ENCODE data around the gene NANOGP8. TPM values are rescaled to one million over a fixed set of nuclear protein-coding genes. Genes with fewer than 3 reads are reported as not detected.

Gene NANOGP8
- polyA plus RNA-seq, 1 donor from 2014 or later, result not detected

DNA sequence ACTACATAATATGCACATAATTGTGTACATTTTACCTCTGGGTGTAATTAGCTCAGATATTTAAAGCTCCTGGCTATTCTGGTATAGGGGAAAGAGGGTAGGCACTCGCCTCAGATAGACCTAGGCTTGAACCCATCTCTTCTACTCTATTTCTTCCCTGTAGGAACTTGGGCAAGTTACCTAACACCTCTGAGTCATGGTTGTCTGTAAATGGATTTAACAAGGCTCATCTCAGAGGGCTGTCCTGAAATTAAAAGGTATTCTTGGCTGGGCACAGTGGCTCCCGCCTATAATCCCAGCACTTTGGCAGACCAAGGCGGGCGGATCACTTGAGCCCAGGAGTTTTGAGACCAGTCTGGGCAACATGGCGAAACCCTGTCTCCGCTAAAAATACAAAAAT lies 30.7 kb downstream of the NANOGP8 start:
- Mint-ChIP-seq H3K9me3 (no peaks in the 10 kb centered on the region), H3K36me3 (no peaks in the 10 kb centered on the region), H3K27ac (no peak overlapping the region), H3K4me1 (peaks cover 0 to 4% (median 1%) of the 10 kb centered on the region in 3 donors), H3K27me3 (peaks cover 4% of the 10 kb centered on the region), H3K4me3 (no peak overlapping the region)

DNA sequence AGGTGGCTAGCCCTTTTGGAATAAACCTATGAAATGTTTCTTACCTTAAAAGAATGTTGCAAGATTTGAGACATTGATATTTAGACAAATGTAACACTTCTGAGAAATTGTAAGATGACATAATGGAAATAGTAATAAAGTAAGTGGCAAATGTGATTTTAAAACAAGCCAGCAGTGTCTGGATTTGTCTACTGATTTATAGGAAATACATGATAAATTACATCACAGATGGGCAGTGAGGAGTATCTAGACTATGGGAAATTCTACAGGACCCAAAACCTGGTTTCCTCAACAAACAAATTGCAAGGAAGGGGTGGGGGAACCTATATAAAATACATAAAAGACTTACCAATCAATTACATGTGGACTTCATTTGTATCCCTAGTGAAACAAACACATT lies 37.1 kb downstream of the NANOGP8 start:
- H3K27ac Mint-ChIP-seq, result no peak overlapping the region
- H3K4me3 Mint-ChIP-seq, result no peak overlapping the region
- no peaks in the 10 kb centered on the region for H3K36me3 Mint-ChIP-seq
- peaks cover 1 to 5% (median 4%) of the 10 kb centered on the region in 3 donors for H3K4me1 Mint-ChIP-seq
- H3K27me3 Mint-ChIP-seq, result no peaks in the 10 kb centered on the region
- peaks cover 0 to 6% (median 0%) of the 10 kb centered on the region in 3 donors for H3K9me3 Mint-ChIP-seq

GRCh38 chr15:35047528-35047927 lies 37.6 kb downstream of the NANOGP8 start:
- Mint-ChIP-seq H3K27ac (no peak overlapping the region), H3K27me3 (no peaks in the 10 kb centered on the region), H3K4me1 (peaks cover 1 to 5% (median 4%) of the 10 kb centered on the region in 3 donors), H3K4me3 (no peak overlapping the region), H3K9me3 (peaks cover 0 to 6% (median 0%) of the 10 kb centered on the region in 3 donors), H3K36me3 (no peaks in the 10 kb centered on the region)

- no peak overlapping the region for H3K4me3 Mint-ChIP-seq
- no peaks in the 10 kb centered on the region for H3K36me3 Mint-ChIP-seq
- no peak overlapping the region for H3K27ac Mint-ChIP-seq
- H3K9me3 Mint-ChIP-seq, result peaks cover 0 to 4% (median 0%) of the 10 kb centered on the region in 3 donors
- H3K4me1 Mint-ChIP-seq, result peaks cover 0 to 5% (median 2%) of the 10 kb centered on the region in 3 donors
- H3K27me3 Mint-ChIP-seq, result no peaks in the 10 kb centered on the region
Measured at GRCh38 chr15:35043373-35044095, 41.6 kb downstream of the NANOGP8 start.

DNA sequence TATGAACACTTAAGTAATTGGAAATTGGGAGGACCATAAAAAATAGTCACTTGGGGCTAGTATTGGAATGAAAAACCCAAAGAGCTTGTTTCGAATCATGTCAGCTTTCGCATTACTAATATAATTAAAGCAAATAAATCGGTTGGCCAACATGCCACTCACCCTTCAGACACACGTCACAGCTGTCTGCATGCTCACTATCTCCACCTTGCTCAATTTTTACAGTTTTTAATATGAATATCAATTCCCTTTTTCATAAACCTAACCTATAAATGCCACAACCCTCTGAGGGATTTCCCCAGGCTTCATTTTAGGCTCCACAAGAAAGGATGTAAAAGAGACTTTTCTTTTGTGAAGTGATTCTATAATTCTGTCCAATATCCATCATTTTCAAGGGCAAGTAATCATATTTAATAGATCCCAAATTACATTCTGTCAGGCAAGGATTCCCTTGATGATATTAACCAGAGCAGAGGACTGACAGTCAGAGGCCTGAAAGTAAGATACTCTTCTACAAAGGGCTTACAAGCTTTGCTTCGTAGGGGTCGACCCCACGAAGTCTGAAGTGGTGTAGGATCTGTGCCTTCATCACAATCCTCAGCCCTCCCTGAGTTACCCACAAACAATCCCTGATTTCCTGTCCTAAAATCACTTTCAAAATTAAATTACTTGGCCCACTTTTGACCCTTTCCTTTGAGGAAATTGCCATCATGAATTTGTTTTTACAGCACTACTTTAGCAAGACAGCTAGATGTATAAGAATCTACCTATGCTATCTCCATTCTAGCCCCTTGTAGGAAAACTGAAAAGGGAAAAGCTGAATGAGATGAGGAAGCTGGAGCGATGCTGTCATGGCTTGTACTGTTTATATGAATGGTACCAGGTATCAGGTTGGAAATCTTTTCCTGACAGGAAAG lies 44.5 kb downstream of the NANOGP8 start:
- Mint-ChIP-seq H3K27me3 (no peaks in the 10 kb centered on the region), H3K4me1 (peaks cover 0 to 5% (median 2%) of the 10 kb centered on the region in 3 donors), H3K27ac (no peak overlapping the region), H3K36me3 (no peaks in the 10 kb centered on the region), H3K4me3 (no peak overlapping the region), H3K9me3 (peaks cover 0 to 4% (median 0%) of the 10 kb centered on the region in 3 donors)

DNA sequence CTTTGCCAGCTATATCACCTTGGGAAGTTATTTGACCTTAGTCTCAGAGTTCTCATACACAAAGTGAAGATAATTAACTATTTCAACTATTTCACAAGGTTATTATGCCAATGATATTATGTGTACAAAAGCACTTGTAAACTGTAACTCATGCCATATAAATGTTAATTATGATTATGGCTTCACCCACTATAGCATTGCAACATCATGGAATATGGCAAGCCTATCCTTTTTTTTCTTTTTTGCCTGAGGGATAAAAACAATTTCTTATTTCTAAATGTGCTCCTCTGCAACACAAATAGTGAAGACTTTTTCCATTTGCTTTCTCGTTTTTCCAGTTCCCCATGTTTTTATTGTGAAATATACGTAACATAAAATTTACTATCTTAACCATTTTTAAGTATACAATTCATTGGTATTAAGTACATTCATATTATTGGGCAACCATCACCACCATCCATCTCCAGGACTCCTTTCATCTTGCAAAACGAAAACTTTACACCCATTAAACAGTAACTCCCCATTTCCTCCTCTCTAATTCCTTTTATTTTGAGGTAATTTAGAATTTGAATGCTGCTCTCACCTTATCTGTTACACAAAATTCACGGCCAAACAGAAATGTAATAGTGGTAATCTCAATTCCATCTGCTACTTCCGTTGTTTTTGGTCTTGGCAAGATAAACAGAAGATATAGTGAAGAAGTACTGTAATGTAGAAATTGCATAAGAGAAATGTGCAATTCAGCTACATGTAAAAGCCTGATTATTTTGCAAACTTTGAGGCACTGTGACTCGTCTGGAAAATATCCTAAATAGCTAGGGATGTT lies 46.3 kb downstream of the NANOGP8 start:
- Mint-ChIP-seq H3K9me3 (peaks cover 0 to 4% (median 0%) of the 10 kb centered on the region in 3 donors), H3K4me3 (no peak overlapping the region), H3K4me1 (peaks cover 0 to 5% (median 2%) of the 10 kb centered on the region in 3 donors), H3K27ac (no peak overlapping the region), H3K27me3 (no peaks in the 10 kb centered on the region), H3K36me3 (no peaks in the 10 kb centered on the region)

Other genes with a start within 250 kb of the NANOGP8 start
- 11.1 TPM for gene AQR, start 115.6 kb downstream of the NANOGP8 start, polyA plus RNA-seq
- 105 TPM for gene ZNF770, start 97.0 kb downstream of the NANOGP8 start, polyA plus RNA-seq